Tongue (tissue), 2 donors: ENCODE measurements around the gene ZC2HC1B. TPM values are rescaled to one million over a fixed set of nuclear protein-coding genes. Genes with fewer than 3 reads are reported as not detected.
A peak's percentile ranks its signal among the peaks of the same experiment; 100 is the strongest.
"Not testable (repeated sequence)": the region's sequence is repeated elsewhere in the genome, so short reads cannot be mapped to it uniquely, and the experiment has no call there.

Experiments
- DNase-seq: peaks from one replicate; pipeline ENCODE4 v3.0.0-alpha.2; 2015
- total RNA-seq: library from RNA; depleted of rRNA; stranded (reverse); fragments of >200 nt; gene quantifications from one replicate; pipeline ENCODE4 v1.2.3, GENCODE V29; 2014

Gene ZC2HC1B
- total RNA-seq: not detected

- DNase-seq: no peak
Observed at GRCh38 chr6:143864234-143864633, at the start of gene ZC2HC1B. Gene ZC2HC1B, plus strand, starts transcription at chr6:143864474. Its CDS starts 66 bp downstream, at chr6:143864540.

GRCh38 chr6:143817621-143818020 is 46.7 kb upstream of the ZC2HC1B start:
- DNase-seq: no peak

GRCh38 chr6:143821359-143821758 is 42.9 kb upstream of the ZC2HC1B start:
- DNase-seq: no peak

- DNase-seq: no peak
Observed at GRCh38 chr6:143822584-143823024, 41.7 kb upstream of the ZC2HC1B start.

GRCh38 chr6:143823548-143823947 is 40.7 kb upstream of the ZC2HC1B start:
- no peak for DNase-seq

GRCh38 chr6:143828572-143828971 is 35.7 kb upstream of the ZC2HC1B start:
- peak; percentile 71 for DNase-seq

- no peak for DNase-seq
Observed at GRCh38 chr6:143836150-143836549, 28.1 kb upstream of the ZC2HC1B start.

- DNase-seq: no peak
Observed at GRCh38 chr6:143838395-143838794, 25.9 kb upstream of the ZC2HC1B start.

- DNase-seq: peak; percentile 11
Observed at GRCh38 chr6:143839196-143839595, 25.1 kb upstream of the ZC2HC1B start.

- no peak for DNase-seq
Observed at GRCh38 chr6:143840595-143841265, 23.5 kb upstream of the ZC2HC1B start.

- DNase-seq: no peak
Observed at GRCh38 chr6:143842461-143842901, 21.8 kb upstream of the ZC2HC1B start.

- peak; percentile 99 for DNase-seq
Observed at GRCh38 chr6:143842902-143843676, 21.2 kb upstream of the ZC2HC1B start, which contains the start of gene LTV1. Gene LTV1, plus strand, starts transcription at chr6:143843338. Its CDS starts 140 bp downstream, at chr6:143843478.

GRCh38 chr6:143843677-143843999 is 20.6 kb upstream of the ZC2HC1B start:
- no peak for DNase-seq

GRCh38 chr6:143844006-143844405 is 20.3 kb upstream of the ZC2HC1B start:
- DNase-seq: peak; percentile 19

- DNase-seq: no peak
Observed at GRCh38 chr6:143845033-143845432, 19.2 kb upstream of the ZC2HC1B start.

- DNase-seq: not testable (repeated sequence)
Observed at GRCh38 chr6:143851706-143852105, 12.6 kb upstream of the ZC2HC1B start.

GRCh38 chr6:143855057-143855456 is 9.2 kb upstream of the ZC2HC1B start:
- not testable (repeated sequence) for DNase-seq

- DNase-seq: not testable (repeated sequence)
Observed at GRCh38 chr6:143856762-143857161, 7.5 kb upstream of the ZC2HC1B start.

- no peak for DNase-seq
Observed at GRCh38 chr6:143857651-143858050, 6.6 kb upstream of the ZC2HC1B start.

GRCh38 chr6:143859891-143860660 is 4.2 kb upstream of the ZC2HC1B start:
- DNase-seq: no peak

- DNase-seq: peak; percentile 79
Observed at GRCh38 chr6:143863771-143864170, 503 bp upstream of the ZC2HC1B start.

GRCh38 chr6:143867236-143867635 is 3.0 kb downstream of the ZC2HC1B start:
- no peak for DNase-seq

GRCh38 chr6:143868808-143869207 is 4.5 kb downstream of the ZC2HC1B start:
- not testable (repeated sequence) for DNase-seq
